GM12801 (cell line): Measurements from ENCODE around the gene MACROD1.

Experiments used
- TF ChIP-seq, protein P1 (sequence below): IDR thresholded peaks from one replicate; pipeline ENCODE4 v1.5.1; 2011; ENCODE audit warnings: control low read depth; ENCODE audit not compliant: insufficient read length; ENCODE audit errors: extremely low read depth

The MACROD1 gene

DNA sequence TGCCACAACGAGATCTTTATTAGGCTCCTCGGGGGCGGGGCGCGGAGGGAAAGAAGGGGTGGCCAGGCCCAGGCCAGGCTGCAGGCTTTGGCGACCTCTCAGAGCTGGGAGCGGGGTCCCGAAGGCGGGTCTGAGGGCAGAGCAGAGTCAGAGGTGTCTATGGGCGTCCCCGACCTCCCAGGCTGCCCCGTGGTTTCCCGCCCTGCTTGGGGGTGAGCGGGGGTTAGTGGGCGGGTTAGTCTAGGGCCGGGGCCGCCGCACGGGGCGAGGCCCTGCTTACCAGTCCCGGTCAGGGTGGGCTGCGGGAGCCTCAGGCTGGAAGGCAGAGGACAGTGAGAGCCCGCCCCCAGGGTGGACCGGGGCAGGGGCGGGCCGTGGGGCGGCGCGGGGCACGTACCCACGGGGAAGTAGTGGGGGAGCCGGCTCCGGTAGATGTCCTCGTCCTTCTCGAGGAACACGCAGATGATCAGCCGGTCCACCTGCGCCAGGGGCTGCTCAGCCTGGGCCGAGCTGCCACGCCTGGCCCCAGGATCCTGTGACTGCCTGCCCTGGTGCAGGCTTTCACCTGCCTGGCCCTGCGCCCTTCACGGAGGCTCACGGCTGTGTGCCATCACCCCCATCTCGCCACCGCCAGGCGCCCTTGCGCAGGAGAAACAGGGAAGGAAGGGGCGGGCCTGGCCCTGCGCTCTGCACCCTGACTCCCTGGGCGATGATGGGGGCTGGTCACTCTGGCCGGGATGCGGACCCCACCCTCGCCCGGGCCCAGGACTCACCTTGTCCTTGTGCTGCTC lies 167.2 kb downstream of the MACROD1 start:
- TF ChIP-seq, protein P1, sequence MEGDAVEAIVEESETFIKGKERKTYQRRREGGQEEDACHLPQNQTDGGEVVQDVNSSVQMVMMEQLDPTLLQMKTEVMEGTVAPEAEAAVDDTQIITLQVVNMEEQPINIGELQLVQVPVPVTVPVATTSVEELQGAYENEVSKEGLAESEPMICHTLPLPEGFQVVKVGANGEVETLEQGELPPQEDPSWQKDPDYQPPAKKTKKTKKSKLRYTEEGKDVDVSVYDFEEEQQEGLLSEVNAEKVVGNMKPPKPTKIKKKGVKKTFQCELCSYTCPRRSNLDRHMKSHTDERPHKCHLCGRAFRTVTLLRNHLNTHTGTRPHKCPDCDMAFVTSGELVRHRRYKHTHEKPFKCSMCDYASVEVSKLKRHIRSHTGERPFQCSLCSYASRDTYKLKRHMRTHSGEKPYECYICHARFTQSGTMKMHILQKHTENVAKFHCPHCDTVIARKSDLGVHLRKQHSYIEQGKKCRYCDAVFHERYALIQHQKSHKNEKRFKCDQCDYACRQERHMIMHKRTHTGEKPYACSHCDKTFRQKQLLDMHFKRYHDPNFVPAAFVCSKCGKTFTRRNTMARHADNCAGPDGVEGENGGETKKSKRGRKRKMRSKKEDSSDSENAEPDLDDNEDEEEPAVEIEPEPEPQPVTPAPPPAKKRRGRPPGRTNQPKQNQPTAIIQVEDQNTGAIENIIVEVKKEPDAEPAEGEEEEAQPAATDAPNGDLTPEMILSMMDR: no peak

DNA sequence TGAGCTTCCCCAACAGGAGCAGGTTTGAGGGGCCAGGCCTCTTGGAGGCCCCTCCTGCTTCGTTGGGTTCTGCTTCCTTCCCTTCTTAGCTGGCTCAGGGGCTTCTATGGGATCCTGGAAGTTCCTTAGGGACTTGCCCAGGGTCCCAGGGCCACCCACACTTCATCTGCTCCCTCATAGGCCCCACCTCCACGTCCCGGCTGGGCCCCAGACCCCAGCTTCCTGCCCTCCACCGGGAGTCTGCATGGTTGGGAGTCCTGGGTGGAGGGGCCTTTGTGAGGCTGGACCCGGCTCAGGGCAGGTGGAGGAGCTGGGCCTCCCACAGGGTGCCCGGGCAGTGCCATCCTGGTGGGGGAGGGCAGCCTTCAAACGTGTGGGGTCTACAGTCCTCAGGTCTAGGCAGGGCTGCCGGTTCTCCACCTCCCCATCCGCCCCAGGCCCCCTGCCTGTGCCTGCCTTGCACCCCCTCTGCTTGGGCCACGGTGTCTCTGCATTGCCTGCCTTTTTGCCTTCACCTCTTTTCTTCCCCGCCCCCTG lies 168.0 kb downstream of the MACROD1 start:
- TF ChIP-seq, protein P1: no peak

DNA sequence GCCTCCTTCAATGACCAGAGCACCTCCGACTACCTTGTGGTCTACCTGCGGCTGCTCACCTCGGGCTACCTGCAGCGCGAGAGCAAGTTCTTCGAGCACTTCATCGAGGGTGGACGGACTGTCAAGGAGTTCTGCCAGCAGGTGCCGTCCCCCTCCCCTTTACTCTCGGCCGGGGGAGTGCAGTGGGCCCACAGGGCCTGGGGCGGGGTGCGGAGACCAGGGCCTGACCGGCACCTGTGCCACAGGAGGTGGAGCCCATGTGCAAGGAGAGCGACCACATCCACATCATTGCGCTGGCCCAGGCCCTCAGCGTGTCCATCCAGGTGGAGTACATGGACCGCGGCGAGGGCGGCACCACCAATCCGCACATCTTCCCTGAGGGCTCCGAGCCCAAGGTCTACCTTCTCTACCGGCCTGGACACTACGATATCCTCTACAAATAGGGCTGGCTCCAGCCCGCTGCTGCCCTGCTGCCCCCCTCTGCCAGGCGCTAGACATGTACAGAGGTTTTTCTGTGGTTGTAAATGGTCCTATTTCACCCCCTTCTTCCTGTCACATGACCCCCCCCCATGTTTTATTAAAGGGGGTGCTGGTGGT lies 168.7 kb downstream of the MACROD1 start:
- TF ChIP-seq, protein P1: no peak

DNA sequence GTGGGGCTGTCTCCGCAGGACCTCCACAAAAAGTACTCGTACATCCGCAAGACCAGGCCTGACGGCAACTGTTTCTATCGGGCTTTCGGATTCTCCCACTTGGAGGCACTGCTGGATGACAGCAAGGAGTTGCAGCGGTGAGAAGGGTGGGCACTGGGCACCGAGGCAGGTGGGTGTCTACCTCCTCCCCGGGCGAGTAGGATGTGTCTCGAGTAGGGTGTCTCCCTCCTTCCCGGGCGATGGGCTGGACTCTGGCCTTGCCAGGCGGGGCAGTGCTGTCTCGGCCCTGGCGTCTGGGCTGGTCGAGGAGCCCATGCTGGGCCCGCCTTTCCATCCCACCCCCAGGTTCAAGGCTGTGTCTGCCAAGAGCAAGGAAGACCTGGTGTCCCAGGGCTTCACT lies 169.4 kb downstream of the MACROD1 start:
- TF ChIP-seq, protein P1: no peak

DNA sequence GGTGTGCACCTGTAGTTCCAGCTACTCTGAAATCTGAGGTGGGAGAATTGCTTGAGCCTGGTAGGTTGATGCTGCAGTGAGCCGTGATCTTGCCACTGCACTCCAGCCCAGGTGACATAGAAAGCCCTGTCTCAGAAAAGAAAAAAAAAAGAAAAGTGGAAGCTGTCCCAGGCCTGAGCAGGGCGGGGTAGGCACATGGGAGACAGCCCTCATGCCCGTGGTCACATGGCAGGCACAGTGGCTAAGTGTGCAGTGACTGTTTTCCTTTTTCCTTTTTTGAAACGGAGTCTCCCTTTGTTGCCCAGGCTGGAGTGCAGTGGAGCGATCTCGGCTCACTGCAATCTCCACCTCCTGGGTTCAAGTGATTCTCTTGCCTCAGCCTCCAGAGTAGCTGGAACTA lies 171.9 kb downstream of the MACROD1 start:
- TF ChIP-seq, protein P1: no peak

DNA sequence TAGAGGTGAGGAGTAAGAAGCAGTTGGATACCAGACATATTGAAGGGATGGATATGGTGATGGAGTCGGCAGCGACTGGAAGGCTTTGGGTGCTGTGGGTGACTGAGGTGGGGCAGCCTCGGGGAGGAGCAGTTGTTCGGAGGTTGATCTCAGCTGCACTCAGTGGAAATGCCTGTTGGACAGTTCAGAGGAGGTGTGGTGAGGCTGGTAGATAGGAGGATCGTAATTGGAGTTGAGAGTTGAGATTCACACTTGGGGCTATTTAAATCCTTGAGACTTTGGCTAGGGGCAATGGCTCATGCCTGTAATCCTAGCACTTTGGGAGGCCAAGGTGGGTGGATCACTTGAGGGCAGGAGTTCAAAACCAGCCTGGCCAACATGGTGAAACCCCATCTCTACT lies 172.8 kb downstream of the MACROD1 start:
- TF ChIP-seq, protein P1: no peak

DNA sequence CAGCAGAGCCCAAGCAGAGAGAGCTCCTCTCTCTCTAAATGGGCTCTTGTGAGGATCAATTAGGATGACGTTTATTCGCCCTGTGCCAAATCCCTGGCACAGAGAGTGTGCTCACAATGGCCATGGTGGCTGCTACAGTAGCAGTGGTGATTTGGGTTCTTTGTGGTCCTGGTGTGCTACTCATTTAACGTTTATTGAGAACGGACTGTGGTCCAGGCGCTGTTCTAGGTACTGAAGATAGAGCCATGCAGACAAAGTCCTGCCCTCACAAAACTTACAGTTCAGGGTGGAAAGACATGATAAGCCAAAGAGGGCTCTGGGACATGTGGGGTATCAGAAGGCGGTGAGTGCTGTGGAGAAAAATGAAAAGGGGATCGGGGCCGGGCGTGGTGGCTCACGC lies 174.4 kb downstream of the MACROD1 start:
- TF ChIP-seq, protein P1: no peak
